Small intestine (tissue), 7 donors: Measurements from ENCODE around the gene CLMN. TPM values are rescaled to one million over a fixed set of nuclear protein-coding genes. Genes with fewer than 3 reads are reported as not detected.
"Not testable (repeated sequence)": the region's sequence is repeated elsewhere in the genome, so short reads cannot be mapped to it uniquely, and the experiment has no call there.

ENCODE experiments used
- DNase-seq, 2 donors: peaks; one replicate each; pipeline versions ENCODE4 v3.0.0 to v3.0.0-alpha.2; 2013
- FAIRE-seq: peaks from 2 replicates; lab custom pipeline; 2012; peaks lifted over from hg19 to GRCh38; lab: Jason Lieb, UNC
- H3K27ac ChIP-seq, 3 donors: one replicate each; pipeline ENCODE4 v1.5.1; 2013; ENCODE audit warnings: low read length in 2 of 3, mild to moderate bottlenecking in 2 of 3, control low read depth in 1 of 3, inconsistent platforms in 1 of 3, low read depth in 1 of 3, moderate library complexity in 1 of 3
- H3K27me3 ChIP-seq, 3 donors: one replicate each; pipeline ENCODE4 v1.6.1; 2013; ENCODE audit warnings: low read length in 3 of 3, inconsistent platforms in 1 of 3; ENCODE audit not compliant: control insufficient read depth in 3 of 3, insufficient read depth in 3 of 3
- H3K36me3 ChIP-seq, 3 donors: one replicate each; pipeline ENCODE4 v1.6.1; 2013; ENCODE audit warnings: low read length in 3 of 3, inconsistent platforms in 1 of 3, low read depth in 1 of 3, mild to moderate bottlenecking in 1 of 3, moderate library complexity in 1 of 3; ENCODE audit not compliant: control insufficient read depth in 3 of 3, insufficient read depth in 2 of 3
- H3K4me1 ChIP-seq, 3 donors: one replicate each; pipeline ENCODE4 v1.6.1; 2013; ENCODE audit warnings: low read length in 2 of 3, inconsistent platforms in 1 of 3, low read depth in 1 of 3, mild to moderate bottlenecking in 1 of 3, moderate library complexity in 1 of 3; ENCODE audit not compliant: control insufficient read depth in 3 of 3, insufficient read depth in 2 of 3
- H3K4me3 ChIP-seq, 3 donors: one replicate each; pipeline ENCODE4 v1.5.1; 2013; ENCODE audit warnings: low read length in 3 of 3, control low read depth in 1 of 3, inconsistent platforms in 1 of 3, low read depth in 1 of 3, mild to moderate bottlenecking in 1 of 3, moderate library complexity in 1 of 3
- H3K9me3 ChIP-seq, 2 donors: one replicate each; pipeline ENCODE4 v1.6.1; 2013; ENCODE audit warnings: low read depth in 1 of 2, low read length in 1 of 2; ENCODE audit not compliant: control insufficient read depth in 2 of 2, insufficient read depth in 1 of 2
- WGBS, 3 donors: extraction: QIAGEN DNeasy Blood & Tissue Kit; methylation state at CpG; one replicate each; pipeline ENCODE4 v1.1.7; 2013; 5-methylcytosine and 5-hydroxymethylcytosine counted together
- polyA plus RNA-seq, 4 donors: library from polyadenylated mRNA; stranded (reverse) in 3 of 4; unstranded in 1 of 4; fragments of 200-250 nt in 3 of 4; fragments of 120-200 nt in 1 of 4; gene quantifications; one replicate each; pipeline versions ENCODE4 v1.2.1 to v1.2.3, GENCODE V29; 2013
- donor health status: healthy with polysubstance abuse.
- donor health status: control.
- donor health status: control.
- donor health status: Bipolar disorder and iron deficiency.
- donor health status: healthy.

CLMN gene
- polyA plus RNA-seq, 4 donors: 2.9 to 25.0 (median 5.7) TPM

DNA sequence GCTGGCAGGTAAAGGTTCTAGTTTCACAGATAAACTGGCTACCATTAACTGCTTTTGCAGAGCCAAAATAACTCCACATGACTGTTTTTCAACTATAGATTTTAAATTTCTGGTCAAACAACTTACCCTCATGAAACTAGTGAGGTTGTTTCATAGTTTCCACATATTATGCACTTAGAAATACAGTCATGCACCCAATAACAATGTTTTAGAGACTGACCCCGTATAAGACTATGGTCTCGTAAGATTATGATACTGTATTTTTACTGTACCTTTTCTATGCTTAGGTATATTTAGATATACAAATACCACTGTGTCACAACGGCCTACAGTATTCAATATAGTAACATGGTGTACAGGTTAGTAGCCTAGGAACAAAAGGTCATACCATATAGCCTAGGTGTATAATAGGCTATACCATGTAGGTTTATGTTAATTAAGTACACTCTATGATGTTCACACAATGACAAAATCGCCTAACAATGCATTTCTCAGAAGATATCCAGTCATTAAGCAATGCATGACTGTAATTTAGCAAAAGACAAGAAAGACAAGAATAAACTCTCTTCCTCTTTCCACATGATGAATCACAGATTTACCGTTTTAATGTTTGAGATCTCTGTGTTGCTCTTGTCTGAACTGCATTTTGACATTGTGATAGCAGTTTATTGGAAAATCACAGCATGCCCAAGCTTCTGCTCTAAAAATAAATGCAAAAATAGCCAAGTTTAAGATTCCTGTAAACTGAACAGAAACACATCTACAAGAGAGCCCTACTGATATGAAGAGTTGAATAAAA is 179.4 kb downstream of the CLMN start:
- WGBS, 3 donors: 69 to 80% (median 77%) methylated on average over 5 of the region's 5 CpGs
- FAIRE-seq: no peak
- H3K9me3 ChIP-seq: peaks cover 0 to 6% of the 10 kb centered on the region in 2 donors
- no peak overlapping the region for H3K4me3 ChIP-seq
- H3K36me3 ChIP-seq: peaks cover 0 to 1% (median 0%) of the 10 kb centered on the region in 3 donors
- no peak for DNase-seq
- H3K27me3 ChIP-seq: no peaks in the 10 kb centered on the region
- H3K4me1 ChIP-seq: peaks cover 0 to 9% (median 0%) of the 10 kb centered on the region in 3 donors
- H3K27ac ChIP-seq: no peak overlapping the region

DNA sequence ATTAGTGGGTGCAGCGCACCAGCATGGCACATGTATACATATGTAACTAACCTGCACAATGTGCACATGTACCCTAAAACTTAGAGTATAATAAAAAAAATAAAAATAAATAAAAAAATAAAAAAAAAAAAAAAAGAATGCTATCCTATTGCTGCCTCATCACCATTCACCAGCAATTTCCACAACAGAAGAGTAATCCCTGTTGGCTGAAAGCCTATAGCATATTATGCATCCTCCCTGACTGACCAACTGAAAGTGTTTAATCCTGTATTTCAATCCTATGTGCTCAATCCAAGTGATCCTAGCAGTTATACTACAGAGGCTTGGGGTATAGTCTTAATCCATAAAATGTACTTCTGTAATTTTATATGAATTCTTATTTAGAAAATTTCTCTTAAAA is 180.8 kb downstream of the CLMN start:
- DNase-seq (no peak), FAIRE-seq (no peak)
- Histone ChIP-seq H3K9me3 (no peaks in the 10 kb centered on the region), H3K4me1 (peaks cover 0 to 9% (median 0%) of the 10 kb centered on the region in 3 donors), H3K27me3 (no peaks in the 10 kb centered on the region), H3K27ac (no peak overlapping the region), H3K4me3 (no peak overlapping the region), H3K36me3 (peaks cover 0 to 1% (median 0%) of the 10 kb centered on the region in 3 donors)
- no CpG with 5 or more reads among the region's 1 CpG for WGBS, 3 donors

DNA sequence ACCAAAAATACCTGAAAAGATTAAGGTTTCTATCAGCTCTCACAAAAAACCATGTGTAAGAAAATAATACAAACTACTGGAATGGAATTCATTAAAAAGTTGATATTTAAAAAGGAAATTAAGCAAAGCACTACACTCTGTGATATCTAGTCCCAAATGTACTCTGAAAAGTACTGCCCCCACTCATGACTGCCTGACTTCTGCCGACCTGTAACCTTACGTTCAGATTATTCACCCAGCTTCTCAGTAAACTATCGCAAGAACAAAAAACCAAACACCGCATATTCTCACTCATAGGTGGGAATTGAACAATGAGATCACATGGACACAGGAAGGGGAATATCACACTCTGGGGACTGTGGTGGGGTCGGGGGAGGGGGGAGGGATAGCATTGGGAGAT is 181.3 kb downstream of the CLMN start:
- not testable (repeated sequence) for H3K4me1 ChIP-seq, FAIRE-seq, H3K27ac ChIP-seq

DNA sequence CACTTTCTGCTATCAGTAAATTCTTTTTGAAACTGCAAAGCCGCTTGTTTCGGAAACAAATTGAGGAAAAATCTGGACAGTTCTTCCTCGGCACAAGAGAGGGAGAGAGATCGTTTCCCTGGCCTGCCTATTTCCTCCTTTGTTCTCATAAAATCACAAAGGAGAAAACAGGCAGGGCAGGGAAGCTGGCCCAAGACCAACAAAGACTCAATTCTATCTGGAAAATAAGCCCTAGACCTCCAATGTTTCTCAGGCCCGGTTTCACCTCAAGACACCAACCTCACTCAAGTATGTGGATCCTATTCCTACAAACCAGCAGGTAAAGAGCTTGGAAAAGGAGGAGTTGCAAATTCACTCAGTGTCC is 181.9 kb downstream of the CLMN start:
- DNase-seq: peak; percentile 21

More for the DNA sequence above, 181.3 kb downstream of the CLMN start:
- H3K27me3 ChIP-seq, DNase-seq, H3K36me3 ChIP-seq, H3K4me3 ChIP-seq, H3K9me3 ChIP-seq: not testable (repeated sequence)
- WGBS, 3 donors: 90 to 97% (median 92%) methylated on average over 4 of the region's 5 CpGs

DNA sequence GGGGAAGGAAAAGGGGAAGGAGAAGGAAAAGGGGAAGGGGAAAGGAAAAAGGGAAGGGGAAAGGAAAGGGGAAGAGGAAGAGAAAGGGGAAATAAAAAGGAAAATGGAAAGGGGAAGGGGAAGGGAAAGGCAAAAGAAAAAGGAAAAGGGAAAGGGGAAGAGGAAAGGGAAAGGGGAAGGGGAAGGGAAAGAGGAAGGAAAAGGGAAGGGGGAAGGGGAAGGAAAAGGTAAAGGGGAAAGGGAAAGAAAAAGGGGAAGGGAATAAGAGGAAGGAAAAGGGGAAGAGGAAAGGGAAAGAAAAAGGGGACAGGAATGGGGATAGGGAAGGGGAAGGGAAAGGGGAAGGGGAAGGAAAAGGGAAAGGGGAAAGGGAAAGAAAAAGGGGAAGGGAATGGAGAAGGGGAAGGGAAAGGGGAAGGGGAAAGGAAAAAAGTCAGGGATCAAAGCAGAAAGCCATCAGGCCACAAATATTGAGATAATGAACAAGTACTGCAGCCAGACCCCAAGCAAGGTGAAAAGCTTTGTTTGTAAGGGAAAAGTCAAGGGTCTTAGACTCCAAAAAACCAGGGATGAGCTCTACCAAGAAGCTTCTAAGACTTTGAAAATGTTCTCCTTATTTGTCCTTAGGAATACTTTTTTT is 182.4 kb downstream of the CLMN start:
- no peak overlapping the region for H3K4me3 ChIP-seq
- FAIRE-seq: no peak
- DNase-seq: no peak
- no peaks in the 10 kb centered on the region for H3K9me3 ChIP-seq
- H3K4me1 ChIP-seq: peaks cover 0 to 9% (median 0%) of the 10 kb centered on the region in 3 donors
- H3K36me3 ChIP-seq: peaks cover 0 to 3% (median 1%) of the 10 kb centered on the region in 3 donors
- H3K27ac ChIP-seq: peak overlapping the region in 2 of 3 donors; percentile 38 to 44
- no peaks in the 10 kb centered on the region for H3K27me3 ChIP-seq

More for the DNA sequence above, 181.9 kb downstream of the CLMN start:
- WGBS, 3 donors: 34 to 47% (median 41%) methylated on average over 5 of the region's 5 CpGs
- H3K27me3 ChIP-seq: no peaks in the 10 kb centered on the region
- H3K4me1 ChIP-seq: peaks cover 0 to 9% (median 0%) of the 10 kb centered on the region in 3 donors
- H3K4me3 ChIP-seq: no peak overlapping the region
- H3K36me3 ChIP-seq: peaks cover 0 to 3% (median 1%) of the 10 kb centered on the region in 3 donors
- FAIRE-seq: no peak
- H3K9me3 ChIP-seq: no peaks in the 10 kb centered on the region
- H3K27ac ChIP-seq: peak overlapping the region in 2 of 3 donors; percentile 36 to 38

DNA sequence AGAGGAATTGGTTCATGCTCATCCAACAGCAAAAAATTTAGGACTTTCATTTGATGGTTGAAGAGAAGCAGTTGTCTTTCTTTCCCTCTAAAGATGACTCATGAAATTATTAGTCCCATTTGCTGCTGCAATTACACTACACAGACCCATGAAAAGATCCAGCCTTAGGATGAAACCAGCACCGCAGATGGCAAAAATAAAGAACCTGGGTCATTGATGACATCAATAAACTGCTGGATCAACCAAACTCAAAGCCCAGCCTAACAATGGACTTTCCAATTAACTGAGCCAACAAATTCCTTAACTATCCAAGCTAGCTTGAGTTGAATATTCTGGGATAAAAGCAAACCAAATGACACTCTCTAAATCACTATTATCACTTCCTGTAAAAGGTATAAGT is 183.1 kb downstream of the CLMN start:
- H3K4me1 ChIP-seq: peaks cover 0 to 6% (median 0%) of the 10 kb centered on the region in 3 donors
- no peaks in the 10 kb centered on the region for H3K9me3 ChIP-seq
- no peaks in the 10 kb centered on the region for H3K27me3 ChIP-seq
- H3K36me3 ChIP-seq: peaks cover 0 to 3% (median 1%) of the 10 kb centered on the region in 3 donors
- no peak for FAIRE-seq
- H3K4me3 ChIP-seq: no peak overlapping the region
- WGBS, 3 donors: 78 to 100% (median 94%) methylated on average over 1 of the region's 1 CpG
- DNase-seq: no peak
- no peak overlapping the region for H3K27ac ChIP-seq

DNA sequence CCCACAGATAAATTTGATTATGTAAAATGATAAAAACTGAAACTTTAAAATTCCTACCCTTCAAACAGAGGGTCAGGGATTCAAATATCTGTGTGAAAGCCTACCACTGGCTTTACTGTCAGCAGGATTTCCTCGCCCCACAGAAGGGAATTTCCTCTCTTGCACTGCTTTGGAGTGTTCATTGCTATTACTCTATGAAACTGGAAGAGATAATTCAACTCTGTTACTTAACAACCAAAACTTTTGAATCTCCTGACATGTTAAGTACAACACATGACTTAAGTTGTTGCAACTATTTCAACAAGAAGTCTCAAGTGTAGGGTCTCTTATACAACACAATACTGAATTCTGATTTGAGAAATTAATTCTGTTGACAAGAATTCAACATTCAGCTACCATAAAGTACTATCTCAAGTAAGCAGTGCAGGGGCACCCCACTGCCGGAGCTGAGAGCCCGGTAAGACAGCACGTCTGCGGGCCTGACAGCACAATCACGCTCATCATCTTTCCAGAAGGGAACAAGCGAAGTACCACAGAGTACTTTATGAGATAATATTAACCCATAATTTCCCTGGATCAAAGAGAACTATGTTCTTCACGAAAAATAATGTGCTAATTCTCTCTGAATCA is 185.3 kb downstream of the CLMN start:
- Histone ChIP-seq H3K9me3 (no peaks in the 10 kb centered on the region), H3K27ac (peak overlapping the region in 1 of 3 donors; percentile 45), H3K27me3 (no peaks in the 10 kb centered on the region), H3K4me3 (no peak overlapping the region), H3K4me1 (peaks cover 0 to 4% (median 0%) of the 10 kb centered on the region in 3 donors), H3K36me3 (peaks cover 2 to 5% (median 4%) of the 10 kb centered on the region in 3 donors)
- 78 to 95% (median 94%) methylated on average over 8 of the region's 8 CpGs for WGBS, 3 donors
- DNase-seq: peak in 1 of 2 donors; percentile 27
- no peak for FAIRE-seq

DNA sequence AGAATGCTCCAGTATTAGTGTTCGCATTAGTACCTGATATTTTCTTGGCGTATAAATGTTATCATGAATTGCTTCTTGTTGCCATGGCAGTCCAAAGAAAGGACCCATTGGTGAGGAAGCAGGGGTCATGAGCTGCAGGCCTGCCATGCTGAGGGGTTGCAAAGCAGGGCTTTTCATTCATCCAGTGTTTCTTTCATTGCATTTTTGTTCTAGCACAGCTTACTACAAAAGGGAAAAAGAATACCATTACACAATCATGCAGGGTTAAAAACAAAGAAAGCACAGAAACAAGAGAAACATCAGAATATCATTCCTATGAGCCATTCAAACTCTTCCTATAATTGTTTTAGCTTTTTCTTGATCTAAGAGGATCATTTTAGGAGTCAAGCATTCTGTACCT is 186.4 kb downstream of the CLMN start:
- FAIRE-seq (no peak), DNase-seq (no peak)
- 89 to 98% (median 90%) methylated on average over 2 of the region's 2 CpGs for WGBS, 3 donors

More for the DNA sequence above, 186.4 kb downstream of the CLMN start:
- Histone ChIP-seq H3K4me1 (peaks cover 0 to 4% (median 0%) of the 10 kb centered on the region in 3 donors), H3K27ac (no peak overlapping the region), H3K27me3 (no peaks in the 10 kb centered on the region), H3K36me3 (peaks cover 3 to 5% (median 4%) of the 10 kb centered on the region in 3 donors), H3K4me3 (no peak overlapping the region), H3K9me3 (no peaks in the 10 kb centered on the region)
